Heart right ventricle (tissue), 16 donors: ENCODE measurements around the gene TGM1. TPM values are rescaled to one million over a fixed set of nuclear protein-coding genes. Genes with fewer than 3 reads are reported as not detected.

Experiments
- ATAC-seq, 8 donors: fragments of 200-7000 bp; cut with Tn5 transposase; one replicate each; pipeline ENCODE4 v1.9.1; 2020; ENCODE audit warnings: mild to moderate bottlenecking in 8 of 8, moderate library complexity in 8 of 8, moderate number of reproducible peaks in 1 of 8
- DNase-seq, 2 donors: peaks; one replicate each; pipeline ENCODE4 v3.0.0-alpha.2; 2020
- H3K27ac ChIP-seq, 10 donors: fragments of 200-600 bp; sonication (generic) in 2 of 10; one replicate each; pipeline versions ENCODE4 v1.5.0 to v1.8.0; 2020 to 2022; ENCODE audit warnings: mild to moderate bottlenecking in 3 of 10
- H3K27me3 ChIP-seq, 7 donors: fragments of 200-600 bp; one replicate each; pipeline ENCODE4 v1.8.0; 2021 to 2022; ENCODE audit warnings: mild to moderate bottlenecking in 2 of 7
- H3K36me3 ChIP-seq, 9 donors: fragments of 200-600 bp; sonication (generic) in 1 of 9; one replicate each; pipeline versions ENCODE4 v1.5.0 to v1.8.0; 2020 to 2022; ENCODE audit warnings: mild to moderate bottlenecking in 2 of 9
- H3K4me1 ChIP-seq, 9 donors: fragments of 200-600 bp; sonication (generic) in 1 of 9; one replicate each; pipeline versions ENCODE4 v1.5.0 to v1.8.0; 2020 to 2022; ENCODE audit warnings: mild to moderate bottlenecking in 4 of 9
- H3K4me3 ChIP-seq, 10 donors: fragments of 200-600 bp; sonication (generic) in 2 of 10; one replicate each; pipeline versions ENCODE4 v1.5.0 to v1.8.0; 2020 to 2022; ENCODE audit warnings: mild to moderate bottlenecking in 7 of 10, moderate library complexity in 2 of 10
- H3K9me3 ChIP-seq, 11 donors: fragments of 200-600 bp in 10 of 11; sonication (generic) in 2 of 11; one replicate each; pipeline versions ENCODE4 v1.5.0 to v1.8.0; 2013 to 2022; ENCODE audit warnings: mild to moderate bottlenecking in 2 of 11, control low read depth in 1 of 11, moderate library complexity in 1 of 11
- CTCF ChIP-seq, 9 donors: fragments of 200-600 bp; sonication (generic) in 2 of 9; IDR thresholded peaks; one replicate each; pipeline versions ENCODE4 v1.5.0 to v1.8.0; 2021 to 2022; ENCODE audit warnings: antibody characterized with exemption in 9 of 9, mild to moderate bottlenecking in 5 of 9, moderate library complexity in 1 of 9
- WGBS, 2 donors: extraction: QIAGEN DNeasy Blood & Tissue Kit; methylation state at CpG; one replicate each; pipeline ENCODE4 v1.1.7; 2013; ENCODE audit warnings: inconsistent platforms in 1 of 2; 5-methylcytosine and 5-hydroxymethylcytosine counted together
- intact Hi-C, 10 donors: fragments of 100-400 bp; cut with DNase I; formaldehyde crosslinking; loops; one replicate each; pipeline versions ENCODE4 v1.11.1 to v1.14.2; 2022
- polyA plus RNA-seq, 2 donors: library from polyadenylated mRNA; stranded (reverse); fragments of 200-250 nt; gene quantifications; one replicate each; pipeline ENCODE4 v1.2.3, GENCODE V29; 2013
- total RNA-seq, 10 donors: library from RNA; stranded (reverse); fragmentation: NEBNext Ultra II Directional in 3 of 10; extraction: Animal tissue kit (Norgen Biotek cat#: 25700) in 3 of 10; gene quantifications; one replicate each; pipeline versions ENCODE4 v1.2.1 to v1.2.4, GENCODE V29; 2021 to 2023
- donor health status: Arrhythmogenic right ventricular cardiomyopathy.
- donor health status: ischemic (EF 13 %, LVEDD 7.1; RV severe dilation, severe dysfunction).
- donor health status: healthy with polysubstance abuse.
- donor health status: DM: no; HTN: yes; CAD: no.
- donor health status: DM: no; HTN: no; CAD: no.
- donor health status: ischemic (EF 25% LVEDD 6.9; RV normal size, moderate dysfunction).
- donor health status: ischemic (EF 25% LVEDD 5.7; RV mildly dilated, moderate dysfunction).
- donor health status: healthy.
- donor health status: DM: yes; HTN: yes; CAD: no.
- donor health status: Ischemic cardiomyopathy.
- donor health status: ischemic (EF 35%, LVEDD 5.7; RV mildly dilated, moderate dysfunction).
- donor health status: nonischemic (EF 11% LVEDD 7.7; RV severe dilation, severe dysfunction).
- donor health status: DM: yes; HTN: yes; CAD: no.
- donor health status: PGD.
- donor health status: ischemic (EF 29% LVEDD 5.4; RV normal size, mild dysfunction).
- donor health status: nonischemic (EF 23%, LVEDD 6.1; RV moderate dilation, normal function).

Gene TGM1
- total and polyA plus RNA-seq, 12 donors: 0.17 to 2.2 (median 0.65) TPM

- H3K4me1 ChIP-seq: peaks cover 0 to 46% (median 25%) of the 10 kb centered on the region in 9 donors
- peaks cover 0 to 62% (median 31%) of the 10 kb centered on the region in 9 donors for H3K36me3 ChIP-seq
- peak; percentile 91 for DNase-seq
- WGBS, 2 donors: 1% methylated on average over 72 to 75 of the region's 75 CpGs
- H3K27me3 ChIP-seq: no peaks in the 10 kb centered on the region
- ATAC-seq: peak; percentile 88 to 96 (median 94)
- H3K9me3 ChIP-seq: no peaks in the 10 kb centered on the region
- TF ChIP-seq CTCF (IDR thresholded peaks at IDR 0.05): no peak
- H3K4me3 ChIP-seq: peak within 1 kb of the TSS; percentile 79 to 97 (median 92)
- intact Hi-C loops: loop anchor here in 5 of 10 donors (1.0 to 5.0 kb wide), 3 partner anchors 57 kb away; partner anchors contain the start of gene TINF2 (in 5 of the 5)
- peak within 1 kb of the TSS; percentile 1 to 91 (median 83) for H3K27ac ChIP-seq
Measured at GRCh38 chr14:24299255-24300191, 36.5 kb upstream of the TGM1 start, which contains the start of the genes DHRS1 and NOP9. Gene DHRS1, minus strand, starts transcription at chr14:24299780. Its CDS starts 674 bp downstream, at chr14:24299106. Gene NOP9, plus strand, starts transcription at chr14:24299850. Its CDS starts 105 bp downstream, at chr14:24299955.

GRCh38 chr14:24298892-24299254 lies 35.9 kb upstream of the TGM1 start:
- ATAC-seq (peak in 5 of 8 donors; percentile 3 to 35 (median 31)), DNase-seq (no peak)
- Histone ChIP-seq H3K9me3 (no peaks in the 10 kb centered on the region), H3K4me3 (peak overlapping the region in 9 of 10 donors; percentile 79 to 97 (median 93)), H3K27ac (peak overlapping the region in 8 of 10 donors; percentile 83 to 91 (median 84)), H3K27me3 (no peaks in the 10 kb centered on the region), H3K4me1 (peaks cover 0 to 46% (median 25%) of the 10 kb centered on the region in 9 donors), H3K36me3 (peaks cover 0 to 62% (median 27%) of the 10 kb centered on the region in 9 donors)
- WGBS, 2 donors: 60 to 61% methylated on average over 7 of the region's 7 CpGs
- no peak for TF ChIP-seq CTCF (IDR thresholded peaks at IDR 0.05)
- intact Hi-C loops: loop anchor here in 5 of 10 donors (1.0 to 5.0 kb wide), 3 partner anchors 56 to 57 kb away; partner anchors contain the start of gene TINF2 (in 5 of the 5)

- ATAC-seq (peak in 1 of 8 donors; percentile 1), DNase-seq (no peak)
- peak overlapping the region in 1 of 10 donors; percentile 31 for H3K27ac ChIP-seq
- no peaks in the 10 kb centered on the region for H3K27me3 ChIP-seq
- no peak overlapping the region for H3K4me3 ChIP-seq
- peaks cover 0 to 62% (median 17%) of the 10 kb centered on the region in 9 donors for H3K36me3 ChIP-seq
- WGBS, 2 donors: 56 to 58% methylated on average over 5 of the region's 5 CpGs
- H3K9me3 ChIP-seq: no peaks in the 10 kb centered on the region
- peaks cover 0 to 46% (median 25%) of the 10 kb centered on the region in 9 donors for H3K4me1 ChIP-seq
- TF ChIP-seq CTCF (IDR thresholded peaks at IDR 0.05): peak in 5 of 9 donors; percentile 11 to 37 (median 28)
- intact Hi-C loops: loop anchor here in 5 of 10 donors (1.0 to 5.0 kb wide), 3 partner anchors 51 to 55 kb away; partner anchors contain the start of gene TINF2 (in 2 of the 5)
Measured at GRCh38 chr14:24297190-24297964, 34.4 kb upstream of the TGM1 start.
